Fibroblast of the aortic adventitia (primary cell): ENCODE measurements around the gene ASTL. TPM values are rescaled to one million over a fixed set of nuclear protein-coding genes. Genes with fewer than 3 reads are reported as not detected.

Experiments
- DNase-seq: peaks from one replicate; pipeline ENCODE4 v3.0.0-alpha.2; 2010; ENCODE audit warnings: low read depth
- H3K4me3 ChIP-seq: 2 replicates; pipeline ENCODE4 v1.5.1; 2011; ENCODE audit warnings: low read depth, mild to moderate bottlenecking, control low read depth, low read length, moderate library complexity
- CTCF ChIP-seq: IDR thresholded peaks from 2 replicates; pipeline ENCODE4 v1.5.1; 2011; ENCODE audit warnings: mild to moderate bottlenecking, low read length, control low read depth, inconsistent platforms; ENCODE audit not compliant: insufficient read depth
- total RNA-seq: library from RNA; depleted of rRNA; stranded (reverse); fragments of >200 nt; gene quantifications from 2 replicates; pipeline ENCODE4 v1.2.3, GENCODE V29; 2012; ENCODE audit warnings: low replicate concordance

Gene ASTL
- total RNA-seq, 1 donor: not detected

GRCh38 chr2:96156011-96156820 lies 17.9 kb upstream of the ASTL start:
- DNase-seq: no peak
- no peak overlapping the region for H3K4me3 ChIP-seq
- TF ChIP-seq CTCF: no peak

GRCh38 chr2:96154506-96155380 lies 16.4 kb upstream of the ASTL start:
- TF ChIP-seq CTCF: no peak
- H3K4me3 ChIP-seq: no peak overlapping the region
- no peak for DNase-seq

- DNase-seq: no peak
- no peak for TF ChIP-seq CTCF
These were observed 15.7 kb upstream of the ASTL start for GRCh38 chr2:96153991-96154431.

GRCh38 chr2:96153291-96153713 lies 15.0 kb upstream of the ASTL start:
- no peak for DNase-seq
- H3K4me3 ChIP-seq: no peak overlapping the region
- TF ChIP-seq CTCF: no peak

More at GRCh38 chr2:96153991-96154431, 15.7 kb upstream of the ASTL start:
- no peak overlapping the region for H3K4me3 ChIP-seq

GRCh38 chr2:96152304-96153161 lies 14.2 kb upstream of the ASTL start:
- no peak for DNase-seq
- H3K4me3 ChIP-seq: no peak overlapping the region
- TF ChIP-seq CTCF: no peak
